ENCODE data around the gene ATF4. TPM values are rescaled to one million over a fixed set of nuclear protein-coding genes. Genes with fewer than 3 reads are reported as not detected.

ATF4 gene
- total RNA-seq, 1 experiment from 2014 or later: 717 TPM

DNA sequence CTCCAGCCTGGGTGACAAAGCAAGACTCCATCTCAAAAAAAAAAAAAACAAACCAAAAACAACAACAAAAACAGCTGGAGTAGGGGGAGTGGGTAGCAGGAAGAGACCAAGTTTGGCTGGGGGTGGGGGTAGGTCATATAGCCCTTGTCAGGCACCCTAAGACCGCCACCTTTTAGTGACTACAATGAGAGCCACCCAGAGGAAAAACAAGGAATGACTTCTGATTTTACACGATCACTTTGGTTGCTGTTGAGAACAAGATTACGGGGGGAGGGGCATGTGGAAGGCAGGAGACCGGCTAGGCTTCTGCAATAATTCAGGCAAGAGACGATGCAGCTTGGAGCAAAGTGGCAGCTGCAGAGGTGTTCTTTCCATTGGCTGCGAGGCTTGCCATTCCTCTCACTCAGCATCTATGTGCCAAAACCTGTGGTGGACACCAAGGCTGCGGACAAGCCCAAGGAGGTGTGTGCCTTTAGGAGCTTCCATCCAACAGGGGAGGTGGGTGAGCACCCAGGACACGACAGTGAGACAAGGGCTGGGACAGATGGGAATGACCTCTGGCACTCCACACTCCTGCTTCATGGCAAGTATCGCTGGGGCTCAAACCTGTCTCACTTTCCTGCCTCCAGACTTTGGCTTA, 10.4 kb downstream of the ATF4 start:
- Mint-ChIP-seq H3K27me3 (ENCODE audit: insufficient read depth, unreplicated experiment) (no peaks in the 10 kb centered on the region), H3K4me1 (ENCODE audit: insufficient read depth, unreplicated experiment) (peaks cover 47% of the 10 kb centered on the region), H3K9me3 (ENCODE audit: unreplicated experiment) (no peaks in the 10 kb centered on the region), H3K36me3 (ENCODE audit: insufficient read depth, unreplicated experiment) (peaks cover 49% of the 10 kb centered on the region), H3K27ac (ENCODE audit: low read depth, unreplicated experiment) (no peak overlapping the region), H3K4me3 (ENCODE audit: unreplicated experiment) (peak overlapping the region; percentile 97)
- POLR2A ChIA-PET: interaction anchor here (0.5 to 5.1 kb wide), 13 partner anchors 8 to 1532 kb away, joined by 3 to 85 read pairs (median 10); partner anchors contain the start of genes ATF4, MIEF1 and RPL3
- intact Hi-C loops (cut with micrococcal nuclease): loop anchor here (5.0 kb wide), 2 partner anchors 511 to 646 kb away; partner anchors contain the start of gene TNRC6B
- CTCF ChIA-PET: interaction anchor here (0.6 to 26.5 kb wide), 16 partner anchors 9 to 1073 kb away, joined by 3 to 471 read pairs (median 4); partner anchors contain the start of gene RPL3
- TSS peak; percentile 25 for BruUV-seq (replicated peaks)
- DNase-seq (ENCODE audit: unreplicated experiment): peak; percentile 47
- TF ChIP-seq, protein P1, sequence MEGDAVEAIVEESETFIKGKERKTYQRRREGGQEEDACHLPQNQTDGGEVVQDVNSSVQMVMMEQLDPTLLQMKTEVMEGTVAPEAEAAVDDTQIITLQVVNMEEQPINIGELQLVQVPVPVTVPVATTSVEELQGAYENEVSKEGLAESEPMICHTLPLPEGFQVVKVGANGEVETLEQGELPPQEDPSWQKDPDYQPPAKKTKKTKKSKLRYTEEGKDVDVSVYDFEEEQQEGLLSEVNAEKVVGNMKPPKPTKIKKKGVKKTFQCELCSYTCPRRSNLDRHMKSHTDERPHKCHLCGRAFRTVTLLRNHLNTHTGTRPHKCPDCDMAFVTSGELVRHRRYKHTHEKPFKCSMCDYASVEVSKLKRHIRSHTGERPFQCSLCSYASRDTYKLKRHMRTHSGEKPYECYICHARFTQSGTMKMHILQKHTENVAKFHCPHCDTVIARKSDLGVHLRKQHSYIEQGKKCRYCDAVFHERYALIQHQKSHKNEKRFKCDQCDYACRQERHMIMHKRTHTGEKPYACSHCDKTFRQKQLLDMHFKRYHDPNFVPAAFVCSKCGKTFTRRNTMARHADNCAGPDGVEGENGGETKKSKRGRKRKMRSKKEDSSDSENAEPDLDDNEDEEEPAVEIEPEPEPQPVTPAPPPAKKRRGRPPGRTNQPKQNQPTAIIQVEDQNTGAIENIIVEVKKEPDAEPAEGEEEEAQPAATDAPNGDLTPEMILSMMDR (IDR thresholded peaks at IDR 0.05; ENCODE audit: unreplicated experiment): peak; percentile 17

GRCh38 chr22:39532215-39533073, 12.1 kb downstream of the ATF4 start, which contains the start of gene RPS19BP1:
TSS of gene RPS19BP1 (minus strand) at chr22:39532748. CDS start at chr22:39532738, 10 bp downstream.
- Mint-ChIP-seq H3K36me3 (ENCODE audit: insufficient read depth, unreplicated experiment) (peaks cover 47% of the 10 kb centered on the region), H3K9me3 (ENCODE audit: unreplicated experiment) (no peaks in the 10 kb centered on the region), H3K27me3 (ENCODE audit: insufficient read depth, unreplicated experiment) (no peaks in the 10 kb centered on the region), H3K4me3 (ENCODE audit: unreplicated experiment) (peak within 1 kb of the TSS; percentile 97), H3K27ac (ENCODE audit: low read depth, unreplicated experiment) (peak within 1 kb of the TSS; percentile 87), H3K4me1 (ENCODE audit: insufficient read depth, unreplicated experiment) (peaks cover 44% of the 10 kb centered on the region)
- no TSS peak for BruUV-seq (replicated peaks)
- CTCF ChIA-PET: interaction anchor here (0.5 to 26.5 kb wide), 4 partner anchors 15 to 765 kb away, joined by 3 to 471 read pairs (median 11); no protein-coding TSS in a partner anchor
- TF ChIP-seq, protein P1 (IDR thresholded peaks at IDR 0.05; ENCODE audit: unreplicated experiment): no peak
- POLR2A ChIA-PET: interaction anchor here (0.7 to 5.1 kb wide), 13 partner anchors 9 to 814 kb away, joined by 3 to 85 read pairs (median 8); partner anchors contain the start of genes ADSL, ATF4, MIEF1 and RPL3
- peak; percentile 100 for DNase-seq (ENCODE audit: unreplicated experiment)
- intact Hi-C loops (cut with micrococcal nuclease): loop anchor here (5.0 kb wide), 2 partner anchors 510 to 645 kb away; partner anchors contain the start of gene TNRC6B

DNA sequence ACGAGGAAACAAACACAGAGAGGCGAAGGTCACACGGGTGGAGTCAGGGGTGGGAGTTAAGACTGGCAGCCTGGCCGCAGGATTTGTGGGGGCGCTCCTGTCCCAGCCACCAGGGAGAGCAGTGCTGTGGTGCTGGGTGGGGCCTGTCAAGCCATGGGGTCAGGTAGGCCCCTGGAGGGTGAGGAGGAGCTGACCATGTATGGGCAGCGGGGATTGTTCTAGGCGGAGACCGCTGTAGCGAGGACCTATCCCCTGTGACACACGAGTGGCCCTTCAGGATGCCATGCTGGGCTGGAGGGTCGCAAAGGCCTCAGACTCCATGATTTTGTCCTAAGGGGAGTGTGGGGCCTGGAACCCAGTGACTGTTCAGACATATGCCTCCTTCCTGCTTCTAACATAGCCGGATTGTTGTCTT, 13.7 kb downstream of the ATF4 start:
- intact Hi-C loops (cut with micrococcal nuclease): loop anchor here (1.0 to 5.0 kb wide), 5 partner anchors 465 to 813 kb away; partner anchors contain the start of genes ADSL and TNRC6B
- POLR2A ChIA-PET: interaction anchor here (0.6 to 2.7 kb wide), 13 partner anchors 10 to 814 kb away, joined by 3 to 28 read pairs (median 4); partner anchors contain the start of genes ADSL, ATF4 and TNRC6B
- no peak overlapping the region for H3K4me3 Mint-ChIP-seq (ENCODE audit: unreplicated experiment)
- BruUV-seq (replicated peaks): no TSS peak
- no peaks in the 10 kb centered on the region for H3K9me3 Mint-ChIP-seq (ENCODE audit: unreplicated experiment)
- H3K36me3 Mint-ChIP-seq (ENCODE audit: insufficient read depth, unreplicated experiment): peaks cover 31% of the 10 kb centered on the region
- peaks cover 28% of the 10 kb centered on the region for H3K4me1 Mint-ChIP-seq (ENCODE audit: insufficient read depth, unreplicated experiment)
- no peaks in the 10 kb centered on the region for H3K27me3 Mint-ChIP-seq (ENCODE audit: insufficient read depth, unreplicated experiment)
- no peak for DNase-seq (ENCODE audit: unreplicated experiment)
- no peak overlapping the region for H3K27ac Mint-ChIP-seq (ENCODE audit: low read depth, unreplicated experiment)
- CTCF ChIA-PET: interaction anchor here (0.6 to 26.5 kb wide), 28 partner anchors 11 to 1195 kb away, joined by 3 to 471 read pairs (median 4); partner anchors contain the start of gene ADSL
- TF ChIP-seq, protein P1 (IDR thresholded peaks at IDR 0.05; ENCODE audit: unreplicated experiment): no peak

All from MCF 10A (cell line).